GM23338 (cell line): Measurements from ENCODE around the gene RCBTB1.

Source experiments
- CREB1 ChIP-seq: fragments of 250-450 bp; sonication (Bioruptor Pico); IDR thresholded peaks from 2 replicates; pipeline ENCODE4 v1.5.0; 2020; ENCODE audit warnings: low read depth, mild to moderate bottlenecking, moderate library complexity
- EZH2 ChIP-seq: fragments of 200-600 bp; sonication (generic); IDR thresholded peaks from one replicate; pipeline ENCODE4 v1.8.0; 2017; ENCODE audit warnings: antibody characterized with exemption, mild to moderate bottlenecking, low read depth; ENCODE audit not compliant: unreplicated experiment
- JUNB ChIP-seq: IDR thresholded peaks from one replicate; pipeline ENCODE4 v1.6.1; 2016; ENCODE audit warnings: antibody characterized with exemption; ENCODE audit not compliant: unreplicated experiment
- POLR2AphosphoS5 ChIP-seq: IDR thresholded peaks from 2 replicates; pipeline ENCODE4 v1.6.1; 2016; ENCODE audit warnings: antibody characterized with exemption, low read depth
- ZNF114 ChIP-seq: fragments of 250-450 bp; sonication (Bioruptor Pico); IDR thresholded peaks from 2 replicates; pipeline ENCODE4 v1.5.0; 2020; ENCODE audit warnings: mild to moderate bottlenecking, moderate library complexity
- TF ChIP-seq, protein P1 (sequence below), 2 experiments: fragments of 200-600 bp in 1 of 2; sonication (generic) in 1 of 2; conservative IDR thresholded peaks; 2 replicates each; pipeline versions ENCODE4 v1.5.1 to v1.6.1; 2016 to 2017; ENCODE audit warnings: antibody characterized with exemption in 2 of 2, low read depth in 2 of 2, mild to moderate bottlenecking in 2 of 2, moderate library complexity in 1 of 2
- TF ChIP-seq, protein P2 (sequence below): IDR thresholded peaks from one replicate; pipeline ENCODE4 v1.6.1; 2018; ENCODE audit warnings: antibody characterized with exemption; ENCODE audit not compliant: unreplicated experiment
- TF ChIP-seq, protein P3 (sequence below): fragments of 250-450 bp; sonication (Bioruptor Pico); IDR thresholded peaks from 2 replicates; pipeline ENCODE4 v1.5.0; 2020; ENCODE audit warnings: mild to moderate bottlenecking, moderate library complexity

DNA sequence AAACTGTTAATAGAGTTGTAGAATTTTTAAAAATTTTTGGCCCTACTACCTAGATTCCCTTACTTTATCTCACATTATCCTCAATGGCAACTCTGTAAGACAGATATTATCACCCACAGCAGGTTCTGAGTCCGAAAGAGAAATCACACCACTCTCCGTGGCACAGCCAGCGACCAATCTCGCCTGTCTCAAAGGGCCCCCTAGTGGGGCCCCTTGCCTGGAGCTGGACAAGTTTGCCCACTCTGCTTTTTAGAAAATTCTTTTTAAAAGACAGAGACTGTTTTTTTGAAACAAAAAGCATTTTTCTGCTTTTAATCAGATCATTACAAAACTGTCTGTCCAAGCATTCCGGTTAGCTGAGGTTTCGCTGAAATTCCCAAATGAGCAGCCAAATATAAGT, 67.9 kb downstream of the RCBTB1 start:
- TF ChIP-seq EZH2, result no peak
- TF ChIP-seq, protein P1, sequence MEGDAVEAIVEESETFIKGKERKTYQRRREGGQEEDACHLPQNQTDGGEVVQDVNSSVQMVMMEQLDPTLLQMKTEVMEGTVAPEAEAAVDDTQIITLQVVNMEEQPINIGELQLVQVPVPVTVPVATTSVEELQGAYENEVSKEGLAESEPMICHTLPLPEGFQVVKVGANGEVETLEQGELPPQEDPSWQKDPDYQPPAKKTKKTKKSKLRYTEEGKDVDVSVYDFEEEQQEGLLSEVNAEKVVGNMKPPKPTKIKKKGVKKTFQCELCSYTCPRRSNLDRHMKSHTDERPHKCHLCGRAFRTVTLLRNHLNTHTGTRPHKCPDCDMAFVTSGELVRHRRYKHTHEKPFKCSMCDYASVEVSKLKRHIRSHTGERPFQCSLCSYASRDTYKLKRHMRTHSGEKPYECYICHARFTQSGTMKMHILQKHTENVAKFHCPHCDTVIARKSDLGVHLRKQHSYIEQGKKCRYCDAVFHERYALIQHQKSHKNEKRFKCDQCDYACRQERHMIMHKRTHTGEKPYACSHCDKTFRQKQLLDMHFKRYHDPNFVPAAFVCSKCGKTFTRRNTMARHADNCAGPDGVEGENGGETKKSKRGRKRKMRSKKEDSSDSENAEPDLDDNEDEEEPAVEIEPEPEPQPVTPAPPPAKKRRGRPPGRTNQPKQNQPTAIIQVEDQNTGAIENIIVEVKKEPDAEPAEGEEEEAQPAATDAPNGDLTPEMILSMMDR (conservative IDR thresholded peaks at IDR 0.05; ENCODE audit: low read depth in 2 of 2), result peak; percentile 47 to 59
- no peak for TF ChIP-seq POLR2AphosphoS5
- TF ChIP-seq, protein P2, sequence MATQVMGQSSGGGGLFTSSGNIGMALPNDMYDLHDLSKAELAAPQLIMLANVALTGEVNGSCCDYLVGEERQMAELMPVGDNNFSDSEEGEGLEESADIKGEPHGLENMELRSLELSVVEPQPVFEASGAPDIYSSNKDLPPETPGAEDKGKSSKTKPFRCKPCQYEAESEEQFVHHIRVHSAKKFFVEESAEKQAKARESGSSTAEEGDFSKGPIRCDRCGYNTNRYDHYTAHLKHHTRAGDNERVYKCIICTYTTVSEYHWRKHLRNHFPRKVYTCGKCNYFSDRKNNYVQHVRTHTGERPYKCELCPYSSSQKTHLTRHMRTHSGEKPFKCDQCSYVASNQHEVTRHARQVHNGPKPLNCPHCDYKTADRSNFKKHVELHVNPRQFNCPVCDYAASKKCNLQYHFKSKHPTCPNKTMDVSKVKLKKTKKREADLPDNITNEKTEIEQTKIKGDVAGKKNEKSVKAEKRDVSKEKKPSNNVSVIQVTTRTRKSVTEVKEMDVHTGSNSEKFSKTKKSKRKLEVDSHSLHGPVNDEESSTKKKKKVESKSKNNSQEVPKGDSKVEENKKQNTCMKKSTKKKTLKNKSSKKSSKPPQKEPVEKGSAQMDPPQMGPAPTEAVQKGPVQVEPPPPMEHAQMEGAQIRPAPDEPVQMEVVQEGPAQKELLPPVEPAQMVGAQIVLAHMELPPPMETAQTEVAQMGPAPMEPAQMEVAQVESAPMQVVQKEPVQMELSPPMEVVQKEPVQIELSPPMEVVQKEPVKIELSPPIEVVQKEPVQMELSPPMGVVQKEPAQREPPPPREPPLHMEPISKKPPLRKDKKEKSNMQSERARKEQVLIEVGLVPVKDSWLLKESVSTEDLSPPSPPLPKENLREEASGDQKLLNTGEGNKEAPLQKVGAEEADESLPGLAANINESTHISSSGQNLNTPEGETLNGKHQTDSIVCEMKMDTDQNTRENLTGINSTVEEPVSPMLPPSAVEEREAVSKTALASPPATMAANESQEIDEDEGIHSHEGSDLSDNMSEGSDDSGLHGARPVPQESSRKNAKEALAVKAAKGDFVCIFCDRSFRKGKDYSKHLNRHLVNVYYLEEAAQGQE, result no peak
- no peak for TF ChIP-seq JUNB
- no peak for TF ChIP-seq CREB1
- TF ChIP-seq, protein P3, sequence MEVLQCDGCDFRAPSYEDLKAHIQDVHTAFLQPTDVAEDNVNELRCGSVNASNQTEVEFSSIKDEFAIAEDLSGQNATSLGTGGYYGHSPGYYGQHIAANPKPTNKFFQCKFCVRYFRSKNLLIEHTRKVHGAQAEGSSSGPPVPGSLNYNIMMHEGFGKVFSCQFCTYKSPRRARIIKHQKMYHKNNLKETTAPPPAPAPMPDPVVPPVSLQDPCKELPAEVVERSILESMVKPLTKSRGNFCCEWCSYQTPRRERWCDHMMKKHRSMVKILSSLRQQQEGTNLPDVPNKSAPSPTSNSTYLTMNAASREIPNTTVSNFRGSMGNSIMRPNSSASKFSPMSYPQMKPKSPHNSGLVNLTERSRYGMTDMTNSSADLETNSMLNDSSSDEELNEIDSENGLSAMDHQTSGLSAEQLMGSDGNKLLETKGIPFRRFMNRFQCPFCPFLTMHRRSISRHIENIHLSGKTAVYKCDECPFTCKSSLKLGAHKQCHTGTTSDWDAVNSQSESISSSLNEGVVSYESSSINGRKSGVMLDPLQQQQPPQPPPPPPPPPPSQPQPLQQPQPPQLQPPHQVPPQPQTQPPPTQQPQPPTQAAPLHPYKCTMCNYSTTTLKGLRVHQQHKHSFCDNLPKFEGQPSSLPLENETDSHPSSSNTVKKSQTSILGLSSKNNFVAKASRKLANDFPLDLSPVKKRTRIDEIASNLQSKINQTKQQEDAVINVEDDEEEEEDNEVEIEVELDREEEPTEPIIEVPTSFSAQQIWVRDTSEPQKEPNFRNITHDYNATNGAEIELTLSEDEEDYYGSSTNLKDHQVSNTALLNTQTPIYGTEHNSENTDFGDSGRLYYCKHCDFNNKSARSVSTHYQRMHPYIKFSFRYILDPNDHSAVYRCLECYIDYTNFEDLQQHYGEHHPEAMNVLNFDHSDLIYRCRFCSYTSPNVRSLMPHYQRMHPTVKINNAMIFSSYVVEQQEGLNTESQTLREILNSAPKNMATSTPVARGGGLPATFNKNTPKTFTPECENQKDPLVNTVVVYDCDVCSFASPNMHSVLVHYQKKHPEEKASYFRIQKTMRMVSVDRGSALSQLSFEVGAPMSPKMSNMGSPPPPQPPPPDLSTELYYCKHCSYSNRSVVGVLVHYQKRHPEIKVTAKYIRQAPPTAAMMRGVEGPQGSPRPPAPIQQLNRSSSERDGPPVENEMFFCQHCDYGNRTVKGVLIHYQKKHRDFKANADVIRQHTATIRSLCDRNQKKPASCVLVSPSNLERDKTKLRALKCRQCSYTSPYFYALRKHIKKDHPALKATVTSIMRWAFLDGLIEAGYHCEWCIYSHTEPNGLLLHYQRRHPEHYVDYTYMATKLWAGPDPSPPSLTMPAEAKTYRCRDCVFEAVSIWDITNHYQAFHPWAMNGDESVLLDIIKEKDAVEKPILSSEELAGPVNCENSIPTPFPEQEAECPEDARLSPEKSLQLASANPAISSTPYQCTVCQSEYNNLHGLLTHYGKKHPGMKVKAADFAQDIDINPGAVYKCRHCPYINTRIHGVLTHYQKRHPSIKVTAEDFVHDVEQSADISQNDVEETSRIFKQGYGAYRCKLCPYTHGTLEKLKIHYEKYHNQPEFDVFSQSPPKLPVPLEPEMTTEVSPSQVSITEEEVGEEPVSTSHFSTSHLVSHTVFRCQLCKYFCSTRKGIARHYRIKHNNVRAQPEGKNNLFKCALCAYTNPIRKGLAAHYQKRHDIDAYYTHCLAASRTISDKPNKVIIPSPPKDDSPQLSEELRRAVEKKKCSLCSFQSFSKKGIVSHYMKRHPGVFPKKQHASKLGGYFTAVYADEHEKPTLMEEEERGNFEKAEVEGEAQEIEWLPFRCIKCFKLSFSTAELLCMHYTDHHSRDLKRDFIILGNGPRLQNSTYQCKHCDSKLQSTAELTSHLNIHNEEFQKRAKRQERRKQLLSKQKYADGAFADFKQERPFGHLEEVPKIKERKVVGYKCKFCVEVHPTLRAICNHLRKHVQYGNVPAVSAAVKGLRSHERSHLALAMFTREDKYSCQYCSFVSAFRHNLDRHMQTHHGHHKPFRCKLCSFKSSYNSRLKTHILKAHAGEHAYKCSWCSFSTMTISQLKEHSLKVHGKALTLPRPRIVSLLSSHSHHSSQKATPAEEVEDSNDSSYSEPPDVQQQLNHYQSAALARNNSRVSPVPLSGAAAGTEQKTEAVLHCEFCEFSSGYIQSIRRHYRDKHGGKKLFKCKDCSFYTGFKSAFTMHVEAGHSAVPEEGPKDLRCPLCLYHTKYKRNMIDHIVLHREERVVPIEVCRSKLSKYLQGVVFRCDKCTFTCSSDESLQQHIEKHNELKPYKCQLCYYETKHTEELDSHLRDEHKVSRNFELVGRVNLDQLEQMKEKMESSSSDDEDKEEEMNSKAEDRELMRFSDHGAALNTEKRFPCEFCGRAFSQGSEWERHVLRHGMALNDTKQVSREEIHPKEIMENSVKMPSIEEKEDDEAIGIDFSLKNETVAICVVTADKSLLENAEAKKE (CRISPR knock-in tag), result no peak
- no peak for TF ChIP-seq ZNF114 (CRISPR knock-in tag)
